GM21390 (cell line): ENCODE results near the gene ZNF697.
"Not testable (repeated sequence)": the region's sequence is repeated elsewhere in the genome, so short reads cannot be mapped to it uniquely, and the experiment has no call there.

Experiments
- ATAC-seq: cut with Tn5 transposase; IDR thresholded peaks from one replicate; pipeline ENCODE4 v1.9.1; 2021; ENCODE audit not compliant: unreplicated experiment

The ZNF697 gene

GRCh38 chr1:119603695-119604094 is 44.4 kb downstream of the ZNF697 start:
- no peak for ATAC-seq

GRCh38 chr1:119603241-119603640 is 44.8 kb downstream of the ZNF697 start:
- ATAC-seq: not testable (repeated sequence)

GRCh38 chr1:119602789-119603188 is 45.3 kb downstream of the ZNF697 start:
- ATAC-seq: not testable (repeated sequence)

DNA sequence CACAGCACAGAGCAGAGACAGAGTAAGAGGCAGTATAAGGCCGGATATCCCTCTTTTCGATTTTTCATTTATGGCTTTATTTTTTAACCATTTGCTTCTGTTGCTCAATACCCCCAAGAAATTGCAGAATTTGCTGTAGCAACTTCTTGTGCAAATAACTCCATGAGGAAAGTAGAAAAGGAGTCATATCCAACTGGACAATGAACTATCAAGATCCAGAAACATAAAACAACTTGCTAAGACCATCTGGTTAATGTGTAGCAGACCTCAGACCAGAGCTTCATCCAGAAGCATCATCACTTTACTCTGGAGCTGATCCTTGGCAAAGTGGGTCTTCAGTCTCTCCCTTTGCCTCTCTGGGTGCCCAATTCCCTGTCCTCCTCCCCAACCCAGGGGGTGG is 45.9 kb downstream of the ZNF697 start:
- no peak for ATAC-seq

- ATAC-seq: no peak
Measured at GRCh38 chr1:119600976-119601375, 47.1 kb downstream of the ZNF697 start.

GRCh38 chr1:119600561-119600960 is 47.5 kb downstream of the ZNF697 start:
- ATAC-seq: no peak

GRCh38 chr1:119595606-119596005 is 52.5 kb downstream of the ZNF697 start:
- no peak for ATAC-seq

DNA sequence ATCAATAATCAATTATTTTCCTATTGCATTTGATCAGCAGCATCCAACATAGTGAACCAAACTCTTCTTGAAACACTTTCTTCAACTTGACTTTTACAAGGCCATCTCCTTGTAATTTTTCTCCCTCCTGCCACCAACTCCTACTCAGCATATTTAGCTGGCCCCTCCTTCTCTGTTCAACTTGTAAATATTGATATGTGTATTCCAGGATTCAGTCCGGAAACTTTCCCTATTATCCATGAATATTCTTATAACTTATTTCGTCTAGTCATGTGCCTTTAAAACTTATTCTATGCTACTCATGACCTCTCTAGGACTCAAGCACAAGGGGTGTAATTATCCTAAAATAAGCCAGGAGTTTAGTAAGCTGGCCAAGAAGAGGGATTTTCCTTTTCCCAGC is 52.9 kb downstream of the ZNF697 start:
- no peak for ATAC-seq

DNA sequence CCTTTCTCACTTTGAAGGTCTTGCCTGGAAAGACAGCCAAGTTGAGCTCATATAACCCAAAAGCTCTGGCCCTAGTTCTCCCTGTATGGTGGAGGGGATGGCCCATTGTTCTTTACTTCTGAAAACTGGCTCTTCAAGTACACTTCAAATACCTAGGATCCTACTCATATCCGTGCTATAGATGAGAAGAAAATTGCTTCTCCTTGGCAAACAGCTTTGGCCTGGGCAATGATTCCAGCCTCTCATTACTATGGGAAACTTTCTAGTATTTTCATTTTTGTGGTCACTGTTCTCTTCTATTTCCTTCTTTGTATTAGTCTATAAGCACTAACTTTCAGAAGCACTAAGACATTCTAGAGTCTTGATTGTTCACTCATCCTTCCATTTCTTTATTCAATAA is 53.7 kb downstream of the ZNF697 start:
- no peak for ATAC-seq

GRCh38 chr1:119593805-119594204 is 54.3 kb downstream of the ZNF697 start:
- no peak for ATAC-seq

DNA sequence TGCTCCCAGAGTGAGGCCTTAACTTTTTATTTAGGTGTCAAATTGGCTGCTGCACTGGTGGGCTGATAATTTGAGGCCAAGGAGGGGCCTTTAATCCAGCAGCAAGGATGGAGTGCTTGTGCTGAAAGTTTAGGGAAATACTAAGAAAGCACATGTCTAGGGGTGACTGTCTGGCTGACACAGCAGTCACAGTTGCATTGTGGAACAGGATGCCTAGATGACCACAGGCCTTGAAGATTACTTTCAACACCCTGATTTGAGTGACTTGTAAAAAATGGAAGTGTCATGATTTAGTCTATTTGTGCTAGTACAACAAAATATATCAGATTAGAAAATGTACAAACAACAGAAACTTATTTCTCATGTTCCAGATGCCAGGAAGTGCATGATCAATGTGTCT is 57.7 kb downstream of the ZNF697 start:
- no peak for ATAC-seq

DNA sequence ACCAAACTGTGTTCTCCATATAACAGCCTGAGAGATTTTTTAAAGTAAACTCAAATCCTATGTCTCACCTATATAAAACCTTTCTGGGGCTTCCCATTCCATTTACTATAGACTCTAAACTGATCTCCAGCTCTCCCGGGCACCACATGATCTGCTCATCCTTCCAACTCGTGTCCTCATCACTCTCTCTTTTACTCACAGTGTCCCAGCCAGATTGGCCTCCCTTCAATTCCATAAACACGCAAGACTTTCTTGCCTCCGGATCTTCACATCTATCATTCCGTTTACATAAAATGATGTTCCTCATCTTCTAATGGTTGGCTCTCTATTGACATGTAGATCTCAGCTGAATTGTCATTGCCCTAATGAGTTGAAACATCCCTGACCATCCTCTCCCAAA is 59.4 kb downstream of the ZNF697 start:
- ATAC-seq: no peak

- no peak for ATAC-seq
Measured at GRCh38 chr1:119587341-119587740, 60.7 kb downstream of the ZNF697 start.

DNA sequence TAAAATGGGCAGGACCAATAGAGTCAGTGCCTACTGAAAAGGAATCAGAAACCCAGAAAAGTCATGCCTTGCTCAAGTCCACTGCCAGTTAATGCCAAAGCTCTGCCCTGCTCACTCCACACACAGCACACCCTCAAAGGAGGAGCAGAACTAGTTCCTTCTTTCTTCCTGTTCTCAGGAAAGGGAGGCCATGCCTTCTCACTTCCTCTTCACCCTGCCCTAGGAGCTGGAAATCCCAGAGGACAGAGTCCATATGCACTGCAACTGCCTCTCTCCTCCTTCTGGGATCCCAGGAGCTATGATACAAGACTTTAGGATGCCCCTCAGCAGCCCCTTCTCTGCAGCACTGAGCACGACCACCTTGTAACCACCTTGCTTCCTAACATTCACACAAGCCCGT is 62.3 kb downstream of the ZNF697 start:
- ATAC-seq: not testable (repeated sequence)

DNA sequence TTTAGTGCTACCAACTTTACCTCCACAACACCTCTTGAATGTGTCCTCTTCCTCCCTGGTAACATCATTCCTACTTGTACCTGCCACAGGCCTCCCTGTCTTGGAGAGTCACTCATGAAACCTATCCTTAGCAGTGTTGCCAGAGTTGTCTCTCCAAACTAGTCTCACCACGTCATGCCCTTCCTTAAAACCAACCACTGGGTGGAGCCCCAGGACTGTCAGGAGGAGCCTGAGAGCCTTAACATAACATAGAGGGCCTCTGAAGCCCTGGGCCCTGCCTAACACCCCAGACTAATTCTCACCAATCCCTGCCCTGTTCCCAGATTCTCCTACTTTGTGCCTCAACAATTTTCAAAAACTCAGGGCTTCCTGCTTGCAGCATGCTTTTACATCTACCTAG is 65.3 kb downstream of the ZNF697 start:
- ATAC-seq: no peak

DNA sequence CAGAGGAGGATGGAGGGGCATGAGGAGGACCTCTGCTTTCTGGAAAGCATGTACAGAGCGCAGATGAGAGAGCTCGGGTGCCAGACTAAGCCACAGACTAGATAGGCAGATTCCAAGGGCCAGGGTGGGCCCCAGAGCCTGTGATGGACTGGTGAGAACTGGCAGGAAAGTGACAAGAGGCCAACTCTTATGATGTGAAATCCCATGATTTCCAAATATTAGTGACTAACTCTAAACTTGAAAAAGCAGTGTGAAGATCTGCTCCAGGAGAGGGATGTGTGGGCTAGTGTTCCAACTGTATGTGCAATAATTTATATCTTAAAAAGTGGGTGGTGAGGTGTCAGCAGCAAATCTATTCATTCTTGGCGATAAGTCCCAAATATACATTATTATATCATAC is 67.0 kb downstream of the ZNF697 start:
- not testable (repeated sequence) for ATAC-seq

- no peak for ATAC-seq
Measured at GRCh38 chr1:119573886-119574285, 74.2 kb downstream of the ZNF697 start.

DNA sequence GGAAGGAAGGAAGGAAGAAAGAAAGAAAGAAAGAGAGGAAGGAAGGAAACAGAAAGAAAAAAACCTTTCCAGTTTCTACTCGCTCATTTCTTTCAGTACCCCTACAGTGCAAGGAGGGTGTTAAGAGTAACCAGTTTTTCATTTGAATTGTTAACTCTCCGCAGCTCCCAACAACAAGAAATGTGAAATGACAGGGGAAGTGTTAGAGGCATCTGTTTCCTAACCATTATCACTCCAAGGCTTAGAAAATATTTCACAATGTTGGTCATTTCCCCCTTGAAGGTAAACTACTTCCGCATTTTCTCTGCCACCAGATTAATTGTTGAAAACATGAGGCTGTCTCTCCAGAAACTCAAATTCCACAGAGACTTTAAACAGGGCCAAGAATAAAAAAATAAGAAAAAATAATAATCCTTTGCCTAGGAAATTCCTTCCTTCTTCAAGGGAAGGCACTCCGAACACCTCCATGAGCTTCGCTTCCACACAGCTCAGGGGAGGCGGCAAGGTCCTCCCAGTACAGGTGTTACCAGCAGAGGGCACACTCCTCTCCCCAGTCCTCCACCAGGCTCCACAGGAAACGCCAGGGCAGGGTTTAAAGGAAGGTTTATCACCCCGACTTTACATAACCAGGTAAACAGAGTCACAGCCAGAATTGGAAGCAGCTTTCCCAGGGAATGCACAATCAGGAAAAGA is 78.0 kb downstream of the ZNF697 start:
- not testable (repeated sequence) for ATAC-seq
